SK-N-DZ (cell line): Measurements from ENCODE around the gene ALX3.
"Not testable (repeated sequence)": the region's sequence is repeated elsewhere in the genome, so short reads cannot be mapped to it uniquely, and the experiment has no call there.

Experiments
- DNase-seq: peaks from one replicate; pipeline ENCODE4 v3.0.0-alpha.2; 2015; ENCODE audit warnings: low spot score

The ALX3 gene

DNA sequence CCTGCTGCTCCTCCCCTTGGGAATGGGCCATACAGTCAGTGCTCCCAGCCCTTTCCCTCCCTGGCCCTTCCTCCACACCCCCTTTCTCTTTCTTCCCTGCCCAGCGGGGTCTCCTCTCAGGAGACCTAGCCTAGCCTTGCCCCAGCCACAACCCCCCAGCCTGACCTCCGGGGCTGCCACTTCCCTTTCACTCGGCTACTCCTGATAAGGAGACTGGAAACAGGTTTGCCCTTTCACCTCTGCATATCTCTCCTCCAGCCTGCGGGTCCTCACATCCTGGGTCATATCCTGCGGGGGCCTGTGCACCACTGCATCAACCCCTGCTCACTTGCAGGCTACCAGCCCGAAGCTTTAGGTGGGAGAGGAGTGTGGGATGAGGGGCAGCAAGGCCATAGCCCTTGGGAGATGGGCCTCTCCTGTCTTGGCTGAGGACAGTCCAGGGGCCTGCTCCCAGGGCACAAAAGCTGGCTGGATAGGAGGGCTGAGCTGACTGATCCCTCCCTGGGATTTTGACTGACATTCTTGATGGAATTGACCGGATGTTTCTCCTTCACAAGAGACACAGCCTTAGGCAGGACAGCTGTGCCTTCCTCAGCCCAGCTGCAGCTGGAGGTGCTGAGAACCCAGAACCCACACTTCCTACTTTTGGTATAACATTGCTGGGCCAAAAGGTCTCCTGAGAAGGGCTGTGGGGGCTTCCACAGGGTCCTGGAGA is 19.2 kb upstream of the ALX3 start:
- no peak for DNase-seq

DNA sequence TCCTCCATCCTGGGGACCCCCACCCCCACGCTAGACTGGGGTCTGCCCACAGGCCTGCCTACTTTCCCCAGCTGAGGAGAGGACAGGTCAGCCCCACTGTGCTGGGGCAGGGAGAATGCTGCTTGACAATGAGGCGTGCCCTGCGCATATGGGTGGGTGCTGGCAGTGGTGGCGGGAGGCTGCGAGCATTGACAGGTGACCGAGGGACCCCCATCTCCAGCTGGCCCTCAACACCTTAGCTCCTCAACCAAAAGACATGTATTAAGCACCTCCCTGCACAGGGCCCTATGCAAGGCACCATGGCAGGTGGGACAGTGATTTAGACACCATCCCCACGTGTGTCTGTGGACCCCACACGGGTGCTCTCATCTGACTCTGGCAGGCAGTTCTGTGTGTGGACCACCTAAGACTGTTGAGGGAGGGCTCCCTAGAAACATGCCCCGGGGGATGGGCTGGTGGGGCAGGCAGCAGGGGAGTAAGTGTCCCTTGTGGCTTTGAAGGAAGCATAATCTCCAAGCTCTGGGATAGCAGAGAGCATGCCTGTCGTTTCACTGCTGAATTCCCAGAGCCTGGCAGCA is 18.4 kb upstream of the ALX3 start:
- no peak for DNase-seq

DNA sequence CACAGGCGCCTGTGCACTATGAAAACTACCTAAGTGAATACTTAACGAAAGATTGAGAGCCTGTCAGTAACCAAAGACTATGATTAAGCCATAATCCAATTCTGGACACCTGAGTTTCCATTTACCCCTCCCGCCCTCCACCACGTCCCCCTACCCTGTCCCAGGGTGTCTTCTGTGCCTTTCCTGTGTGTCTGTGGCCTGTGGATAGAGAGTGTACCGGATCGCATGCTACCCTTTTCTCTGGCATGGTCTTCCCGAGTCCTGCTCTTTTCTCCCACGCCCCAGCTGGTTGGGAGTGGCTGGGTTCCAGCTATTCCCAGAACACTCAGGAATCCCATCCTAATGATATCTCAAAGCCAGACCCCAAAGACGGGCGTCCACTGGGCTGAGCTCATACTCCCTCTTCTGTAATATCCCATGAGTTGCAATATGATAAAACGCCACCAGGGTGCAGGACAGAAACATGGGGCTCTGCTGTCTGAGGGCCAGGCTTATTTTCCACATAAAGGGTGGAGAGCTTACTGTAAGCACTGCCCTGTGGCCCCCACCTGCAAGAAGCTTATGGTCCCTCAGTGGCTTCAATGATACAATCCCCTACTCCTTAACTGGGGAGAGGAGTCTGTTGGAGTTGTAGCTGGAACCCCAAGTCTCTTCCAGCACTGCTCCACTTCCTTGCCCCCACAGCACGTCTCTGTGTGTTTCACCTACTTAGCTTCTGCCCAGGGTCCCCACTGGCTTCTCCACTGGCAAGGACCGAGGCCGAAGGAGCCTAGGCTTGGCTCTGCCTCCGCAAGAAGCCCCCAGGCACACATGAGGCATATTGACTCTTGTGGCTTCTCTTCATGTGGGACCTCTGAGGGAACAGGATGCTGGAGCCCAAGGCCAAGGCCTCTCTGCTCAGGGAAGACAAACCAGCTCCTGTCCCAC is 17.6 kb upstream of the ALX3 start:
- peak; percentile 75 for DNase-seq

GRCh38 chr1:110086961-110087360 is 16.5 kb upstream of the ALX3 start:
- DNase-seq = no peak

DNA sequence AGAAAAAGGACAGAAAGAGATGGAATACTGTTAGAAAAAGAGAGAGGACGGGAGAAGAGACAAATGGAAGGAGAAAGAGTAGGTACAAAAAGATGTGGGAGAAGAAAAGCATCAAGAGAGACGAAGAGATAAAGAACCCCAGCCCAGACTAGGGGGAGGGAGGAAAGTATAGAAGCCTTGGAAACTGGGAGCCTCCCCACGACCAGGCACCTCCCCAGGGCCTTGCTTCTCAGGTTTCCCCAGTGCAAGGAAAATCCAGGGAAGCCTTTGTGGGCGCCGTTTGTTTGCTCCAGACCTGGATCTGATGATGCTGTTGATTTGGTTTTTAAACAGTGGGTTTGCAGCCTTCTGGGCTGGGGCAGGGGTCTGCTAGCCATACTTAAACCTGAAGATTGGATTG is 15.2 kb upstream of the ALX3 start:
- DNase-seq = no peak

DNA sequence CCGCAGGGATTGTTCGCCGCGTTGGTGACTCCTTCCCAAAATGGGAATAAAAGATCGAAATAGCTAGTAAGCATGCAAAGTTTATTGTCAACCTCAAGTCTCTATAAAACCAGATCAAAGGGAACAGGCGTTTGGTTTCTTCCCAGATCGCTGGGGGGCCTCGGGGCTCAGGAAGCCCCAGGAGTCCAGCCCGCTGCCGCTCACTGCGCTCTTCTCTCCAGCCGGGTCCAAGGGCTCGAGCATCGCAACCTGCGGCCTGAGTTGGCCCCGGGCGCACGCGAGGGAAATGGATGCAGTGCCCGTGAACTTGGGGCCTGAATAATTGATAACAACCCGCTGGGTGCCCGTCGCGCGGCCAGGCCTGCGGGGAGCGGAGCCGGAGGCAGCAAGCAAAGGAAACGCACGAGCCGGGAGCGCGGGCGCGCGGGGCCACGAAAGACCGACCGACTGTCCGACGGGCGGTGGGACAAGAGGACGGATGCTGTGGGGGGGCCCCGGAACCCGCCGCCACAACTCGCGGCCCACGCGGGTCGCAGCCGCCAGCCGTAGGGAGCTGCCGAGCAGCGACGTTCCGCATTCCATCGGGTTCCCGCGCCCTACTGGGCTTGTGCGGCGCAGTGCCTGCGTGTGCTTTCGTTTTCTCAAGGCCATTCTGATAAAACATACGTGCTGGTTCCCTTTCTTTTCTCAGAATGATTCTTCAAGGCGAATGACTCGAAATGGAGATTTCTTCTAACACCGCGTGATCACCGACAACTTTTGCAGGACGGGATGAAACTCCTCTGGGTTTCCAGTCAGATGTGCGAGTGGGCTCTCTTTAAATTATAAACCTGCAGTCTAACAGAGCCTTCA is 14.0 kb upstream of the ALX3 start:
- DNase-seq = no peak

- no peak for DNase-seq
These were observed 13.4 kb upstream of the ALX3 start for GRCh38 chr1:110083866-110084226.

DNA sequence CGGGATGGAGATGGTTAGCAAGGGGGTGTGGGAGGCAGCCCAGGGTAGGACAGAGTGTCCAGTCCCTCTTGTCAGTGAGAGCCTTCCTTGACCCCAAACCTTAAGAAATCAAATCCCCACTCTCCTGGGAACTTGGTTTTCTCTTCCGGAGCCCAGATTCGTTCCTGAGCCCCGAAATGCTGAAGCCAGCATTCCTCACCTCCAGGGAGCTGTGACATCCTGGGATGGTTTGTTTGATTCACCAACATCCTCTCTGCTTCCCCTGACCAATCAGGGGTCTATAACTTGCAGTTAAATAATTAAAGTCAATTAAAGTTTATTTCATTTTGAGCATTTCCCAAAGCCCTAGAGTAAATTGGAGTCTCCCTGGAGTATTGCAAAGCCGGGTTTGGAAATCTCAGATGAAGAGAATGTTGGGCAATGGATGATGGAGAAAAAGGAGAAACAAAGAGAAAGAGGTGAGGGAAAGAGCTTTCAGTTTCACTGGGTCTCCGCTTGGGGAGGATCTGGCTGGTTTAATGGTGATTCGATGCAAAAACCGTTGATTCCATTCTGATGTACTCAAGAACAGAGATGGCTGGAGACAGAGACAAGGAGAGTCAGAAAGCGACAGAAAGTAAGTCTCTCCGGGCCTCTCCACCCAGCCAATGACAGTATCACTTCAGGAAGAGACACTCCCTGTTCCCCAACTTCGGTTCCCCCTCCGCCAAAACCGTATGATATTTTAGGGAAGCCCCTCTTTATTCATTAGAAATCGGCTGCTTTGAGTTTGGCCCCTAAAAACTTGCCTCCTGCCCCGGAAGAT is 12.8 kb upstream of the ALX3 start:
- no peak for DNase-seq

DNA sequence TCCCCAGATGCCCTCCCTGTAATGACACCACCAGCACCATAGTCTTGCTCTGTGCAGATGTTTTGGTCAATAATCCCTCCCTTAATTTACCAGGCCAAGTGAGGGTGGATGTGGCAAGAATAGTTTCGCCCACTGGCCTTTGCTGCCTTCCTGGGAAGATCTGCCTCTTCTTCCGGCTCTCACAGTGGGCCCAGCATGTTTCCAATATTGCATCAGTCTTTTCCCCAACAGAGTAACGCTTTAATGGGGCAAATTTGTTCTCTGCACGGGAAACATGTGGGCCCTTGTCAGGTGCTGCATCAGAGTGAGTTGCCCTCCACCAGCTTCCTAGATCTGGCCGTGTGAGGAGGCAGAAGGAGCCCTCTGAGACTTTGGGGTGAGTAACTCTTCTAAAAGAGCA is 12.0 kb upstream of the ALX3 start:
- DNase-seq = no peak

DNA sequence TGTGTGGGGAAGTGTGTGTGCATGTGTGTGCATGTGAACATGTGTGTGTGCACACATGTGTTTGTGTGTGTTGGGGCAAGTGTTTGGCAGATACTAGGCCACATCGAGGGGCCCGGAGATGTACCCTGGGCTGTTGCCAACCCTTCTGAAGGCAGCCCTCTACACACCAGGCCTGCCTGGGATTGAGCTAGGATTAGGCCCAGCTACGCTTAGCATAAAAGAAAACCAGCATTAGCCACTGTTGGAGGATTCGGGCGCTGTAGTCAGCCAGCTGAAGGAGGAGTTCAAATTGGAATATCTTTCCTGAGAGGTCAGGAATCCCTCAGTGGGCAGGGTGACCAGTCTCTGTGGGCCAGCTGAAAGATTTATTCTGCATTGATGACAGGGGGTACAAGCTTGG is 10.6 kb upstream of the ALX3 start:
- DNase-seq = no peak

DNA sequence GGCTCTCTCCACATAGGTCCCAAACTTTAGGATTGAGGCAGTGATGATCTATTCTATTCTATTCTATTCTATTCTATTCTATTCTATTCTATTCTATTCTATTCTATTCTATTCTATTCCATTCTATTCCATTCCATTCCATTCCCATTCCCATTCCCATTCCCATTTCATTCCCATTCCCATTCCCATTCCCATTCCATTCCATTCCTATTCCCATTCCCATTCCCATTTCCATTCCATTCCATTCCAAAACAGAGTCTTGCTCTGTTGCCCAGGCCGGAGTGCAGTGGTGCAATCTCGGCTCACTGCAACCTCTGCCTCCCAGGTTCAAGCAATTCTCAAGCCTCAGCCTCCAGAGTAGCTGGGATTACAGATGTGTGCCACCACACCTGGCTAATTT is 9.5 kb upstream of the ALX3 start:
- DNase-seq = not testable (repeated sequence)

DNA sequence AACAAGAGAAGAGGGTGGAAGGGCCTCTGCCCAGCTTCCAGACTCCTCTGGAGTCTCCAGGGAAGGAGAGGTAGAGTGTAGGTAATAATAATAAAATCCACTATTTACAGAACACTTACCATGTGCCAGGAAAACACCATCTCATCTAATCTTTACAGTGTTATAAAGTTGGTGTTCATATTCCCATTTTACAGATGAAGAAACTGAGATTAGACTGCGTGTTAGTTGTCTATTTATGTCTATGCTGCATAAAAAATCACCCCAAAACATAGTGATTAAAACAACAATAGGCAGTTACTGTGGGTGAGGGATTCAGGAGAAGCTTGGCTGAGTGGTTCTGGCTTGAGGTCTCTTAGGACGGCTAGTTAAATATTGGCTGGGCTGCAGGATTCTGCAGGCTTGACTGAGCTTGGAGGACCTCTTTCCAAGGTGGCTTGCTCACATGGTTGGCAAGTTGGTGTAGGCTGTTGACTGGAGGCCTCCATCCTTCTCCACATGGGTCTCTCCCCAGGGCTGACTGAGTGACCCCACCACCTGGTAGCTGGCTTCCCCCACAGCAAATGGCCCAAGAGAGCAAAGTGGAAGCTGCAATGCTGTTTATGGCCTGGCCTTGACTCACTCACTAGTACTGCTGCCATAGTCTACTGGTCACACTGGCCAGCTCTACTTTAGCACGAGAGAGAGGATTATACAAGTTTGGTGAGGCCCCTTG is 6.5 kb upstream of the ALX3 start:
- no peak for DNase-seq

- no peak for DNase-seq
These were observed 3.7 kb upstream of the ALX3 start for GRCh38 chr1:110074166-110074565.

GRCh38 chr1:110070282-110070669 is 196 bp downstream of the ALX3 start:
- DNase-seq = no peak

DNA sequence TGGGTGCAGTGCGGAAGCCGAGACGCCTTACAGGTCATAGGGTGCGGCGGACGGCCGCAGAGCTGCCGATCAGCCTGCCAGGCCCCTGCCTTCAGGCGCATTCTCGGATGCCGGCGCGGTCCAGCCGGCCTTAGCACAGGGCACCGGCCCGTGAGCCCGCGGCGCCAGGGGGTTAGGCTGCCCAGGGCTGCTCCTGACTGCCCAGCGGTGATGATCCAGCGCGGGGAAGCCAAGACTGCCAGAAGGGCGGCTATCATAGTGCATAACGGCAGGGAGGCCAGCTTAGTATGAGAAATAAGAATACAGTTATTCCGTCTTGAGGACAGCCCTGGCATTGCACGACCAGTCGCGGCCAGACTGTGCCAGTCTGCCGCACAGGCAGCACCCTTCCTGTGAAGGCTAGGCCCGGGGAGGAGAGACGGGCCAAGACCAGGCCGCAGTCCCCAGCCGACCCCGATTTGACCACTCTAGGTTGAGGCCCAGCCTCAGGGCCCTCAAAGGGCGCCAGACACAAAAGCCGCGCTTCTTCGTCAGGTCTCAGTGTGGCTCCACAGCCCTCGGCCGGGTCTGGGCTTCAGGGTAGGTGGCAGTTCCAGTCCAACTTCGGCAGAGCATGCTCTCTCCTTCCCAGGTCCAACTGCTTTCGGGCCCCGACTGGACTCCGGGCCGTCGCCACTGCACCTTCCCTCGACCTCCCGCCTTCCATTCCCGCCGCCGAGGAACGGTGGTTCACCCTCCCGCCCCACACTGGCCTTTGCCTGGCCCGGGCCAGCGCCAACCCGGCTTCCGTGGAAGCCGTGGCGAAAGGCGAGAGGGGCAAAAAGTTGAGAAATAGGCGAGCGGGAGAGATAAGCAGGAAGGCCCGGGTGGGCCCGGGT is 829 bp downstream of the ALX3 start:
- DNase-seq = no peak

GRCh38 chr1:110068646-110069403 is 1.6 kb downstream of the ALX3 start:
- no peak for DNase-seq

DNA sequence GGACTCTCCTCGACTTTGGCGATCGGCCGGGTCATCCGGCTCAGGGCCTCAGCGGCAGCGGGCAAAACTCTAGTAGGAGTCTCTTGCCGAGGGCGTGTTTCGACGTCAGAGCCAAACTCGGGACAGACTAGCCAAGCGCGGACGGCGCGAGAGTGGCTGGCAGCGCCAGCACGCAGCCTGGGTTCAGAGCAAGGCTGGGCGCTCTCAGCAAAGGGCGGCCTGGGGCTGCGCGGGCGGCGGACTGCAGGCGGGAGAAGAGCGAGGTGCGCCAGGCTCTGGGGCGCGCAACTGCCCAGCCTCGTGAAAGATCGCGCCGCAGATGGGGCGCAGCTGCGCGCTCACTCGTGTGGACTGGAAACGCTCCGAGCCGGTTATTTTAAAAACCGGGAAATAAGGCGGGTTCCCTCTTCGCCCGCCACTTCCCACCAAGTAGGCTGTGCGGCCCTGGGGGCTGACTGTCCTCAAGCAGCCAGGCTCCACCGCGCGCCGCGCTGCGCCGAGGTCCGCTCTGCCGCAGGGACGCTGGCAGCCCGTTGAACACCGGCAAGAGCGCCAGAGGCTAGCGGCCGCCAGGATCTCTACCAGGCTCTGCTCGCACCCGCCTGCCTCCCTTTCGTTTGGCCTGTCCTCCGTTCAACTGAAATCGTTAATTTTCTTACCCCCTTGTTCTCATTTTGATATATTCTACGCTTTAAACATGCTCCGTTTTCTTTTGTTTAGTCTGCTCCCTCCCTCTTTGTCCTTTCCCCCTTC is 2.4 kb downstream of the ALX3 start:
- no peak for DNase-seq

GRCh38 chr1:110067479-110067892 is 3.0 kb downstream of the ALX3 start:
- no peak for DNase-seq
